Loucy (cell line): ENCODE data around the gene CASP1.

Experiments used
- H2AFZ ChIP-seq: fragments of 200-600 bp; sonication (generic); 2 replicates; pipeline ENCODE4 v1.6.0; 2016; ENCODE audit warnings: antibody characterized with exemption, mild to moderate bottlenecking, low read length, moderate library complexity
- H3F3A ChIP-seq: fragments of 200-600 bp; 2 replicates; pipeline ENCODE4 v1.6.0; 2016; ENCODE audit warnings: antibody characterized with exemption, low read depth, mild to moderate bottlenecking
- H3K27me3 ChIP-seq: fragments of 200-600 bp; sonication (generic); 2 replicates; pipeline ENCODE4 v1.6.1; 2014; ENCODE audit warnings: low read length, mild to moderate bottlenecking; ENCODE audit not compliant: insufficient read depth, poor library complexity, severe bottlenecking
- H3K36me3 ChIP-seq: fragments of 200-600 bp; sonication (generic); 2 replicates; pipeline ENCODE4 v1.6.1; 2016; ENCODE audit warnings: low read length; ENCODE audit not compliant: insufficient read depth
- H3K4me1 ChIP-seq: fragments of 200-600 bp; sonication (generic); 2 replicates; pipeline ENCODE4 v1.5.1; 2014; ENCODE audit warnings: low read length, mild to moderate bottlenecking; ENCODE audit not compliant: insufficient read depth, poor library complexity, severe bottlenecking
- H3K4me2 ChIP-seq: fragments of 200-600 bp; sonication (generic); 2 replicates; pipeline ENCODE4 v1.6.0; 2014; ENCODE audit warnings: antibody characterized with exemption, low read length, low read depth, mild to moderate bottlenecking; ENCODE audit not compliant: poor library complexity, severe bottlenecking
- H3K4me3 ChIP-seq: fragments of 200-600 bp; sonication (generic); 2 replicates; pipeline ENCODE4 v1.5.1; 2014; ENCODE audit warnings: low read length, mild to moderate bottlenecking, mixed read lengths; ENCODE audit not compliant: poor library complexity, severe bottlenecking
- H3K79me2 ChIP-seq: fragments of 200-600 bp; sonication (generic); 2 replicates; pipeline ENCODE4 v1.6.1; 2014; ENCODE audit warnings: low read length; ENCODE audit not compliant: insufficient read depth
- H3K9ac ChIP-seq: fragments of 200-600 bp; sonication (generic); 2 replicates; pipeline ENCODE4 v1.6.0; 2014; ENCODE audit warnings: mild to moderate bottlenecking, low read depth, low read length, moderate library complexity; ENCODE audit not compliant: poor library complexity, severe bottlenecking
- H3K9me2 ChIP-seq: fragments of 200-600 bp; sonication (generic); replicated peaks from 2 replicates; pipeline ENCODE4 v1.6.1; 2016; ENCODE audit warnings: low read depth, low read length, mixed read lengths
- H3K9me3 ChIP-seq: fragments of 200-600 bp; sonication (generic); 2 replicates; pipeline ENCODE4 v1.6.1; 2014; ENCODE audit warnings: mild to moderate bottlenecking, antibody characterized with exemption, low read length, low read depth; ENCODE audit not compliant: insufficient read depth
- H4K20me1 ChIP-seq: fragments of 200-600 bp; sonication (generic); 2 replicates; pipeline ENCODE4 v1.6.0; 2014; ENCODE audit warnings: antibody characterized with exemption, low read length, mild to moderate bottlenecking; ENCODE audit not compliant: insufficient read depth, poor library complexity, severe bottlenecking
- EZH2phosphoT487 ChIP-seq: fragments of 200-600 bp; IDR thresholded peaks from 2 replicates; pipeline ENCODE4 v1.6.1; 2018; ENCODE audit warnings: antibody characterized with exemption, mild to moderate bottlenecking, moderate library complexity, borderline replicate concordance
- TF ChIP-seq, protein P1 (sequence below): fragments of 200-600 bp; sonication (generic); conservative IDR thresholded peaks from 2 replicates; pipeline ENCODE4 v1.5.1; 2014; ENCODE audit warnings: mild to moderate bottlenecking, antibody characterized with exemption, low read length

Gene CASP1

DNA sequence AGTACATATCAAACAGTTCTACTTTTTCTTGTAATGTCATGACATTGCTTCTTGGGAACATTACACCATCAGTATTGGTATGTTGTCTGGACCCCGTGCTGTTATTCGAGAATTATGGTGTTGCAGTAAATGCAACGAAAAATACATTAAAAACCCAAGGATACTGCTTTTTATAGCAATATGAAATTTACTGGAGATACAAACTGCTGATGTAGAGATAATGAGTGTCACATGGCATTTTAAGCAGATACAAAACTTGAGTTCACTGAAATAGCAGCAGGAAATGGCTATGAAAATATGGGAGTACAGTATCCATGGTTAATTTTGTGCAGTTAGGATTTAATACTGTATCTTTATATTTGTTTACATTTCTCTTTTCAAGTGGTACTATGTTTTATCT, 17.5 kb upstream of the CASP1 start:
- Histone ChIP-seq H3K4me3 (no peak overlapping the region), H4K20me1 (no peaks in the 10 kb centered on the region), H3K79me2 (no peaks in the 10 kb centered on the region), H3F3A (no peaks in the 10 kb centered on the region), H3K4me1 (peaks cover 11% of the 10 kb centered on the region), H3K9me3 (no peaks in the 10 kb centered on the region), H2AFZ (no peak overlapping the region), H3K4me2 (no peak overlapping the region), H3K9me2 (0 out of 2 replicates have a peak, but pooled peaks cover 5% of the 10 kb centered on the region), H3K27me3 (no peaks in the 10 kb centered on the region), H3K36me3 (no peaks in the 10 kb centered on the region), H3K9ac (no peak overlapping the region)
- TF ChIP-seq EZH2phosphoT487, result no peak
- TF ChIP-seq, protein P1, sequence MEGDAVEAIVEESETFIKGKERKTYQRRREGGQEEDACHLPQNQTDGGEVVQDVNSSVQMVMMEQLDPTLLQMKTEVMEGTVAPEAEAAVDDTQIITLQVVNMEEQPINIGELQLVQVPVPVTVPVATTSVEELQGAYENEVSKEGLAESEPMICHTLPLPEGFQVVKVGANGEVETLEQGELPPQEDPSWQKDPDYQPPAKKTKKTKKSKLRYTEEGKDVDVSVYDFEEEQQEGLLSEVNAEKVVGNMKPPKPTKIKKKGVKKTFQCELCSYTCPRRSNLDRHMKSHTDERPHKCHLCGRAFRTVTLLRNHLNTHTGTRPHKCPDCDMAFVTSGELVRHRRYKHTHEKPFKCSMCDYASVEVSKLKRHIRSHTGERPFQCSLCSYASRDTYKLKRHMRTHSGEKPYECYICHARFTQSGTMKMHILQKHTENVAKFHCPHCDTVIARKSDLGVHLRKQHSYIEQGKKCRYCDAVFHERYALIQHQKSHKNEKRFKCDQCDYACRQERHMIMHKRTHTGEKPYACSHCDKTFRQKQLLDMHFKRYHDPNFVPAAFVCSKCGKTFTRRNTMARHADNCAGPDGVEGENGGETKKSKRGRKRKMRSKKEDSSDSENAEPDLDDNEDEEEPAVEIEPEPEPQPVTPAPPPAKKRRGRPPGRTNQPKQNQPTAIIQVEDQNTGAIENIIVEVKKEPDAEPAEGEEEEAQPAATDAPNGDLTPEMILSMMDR, result no peak

DNA sequence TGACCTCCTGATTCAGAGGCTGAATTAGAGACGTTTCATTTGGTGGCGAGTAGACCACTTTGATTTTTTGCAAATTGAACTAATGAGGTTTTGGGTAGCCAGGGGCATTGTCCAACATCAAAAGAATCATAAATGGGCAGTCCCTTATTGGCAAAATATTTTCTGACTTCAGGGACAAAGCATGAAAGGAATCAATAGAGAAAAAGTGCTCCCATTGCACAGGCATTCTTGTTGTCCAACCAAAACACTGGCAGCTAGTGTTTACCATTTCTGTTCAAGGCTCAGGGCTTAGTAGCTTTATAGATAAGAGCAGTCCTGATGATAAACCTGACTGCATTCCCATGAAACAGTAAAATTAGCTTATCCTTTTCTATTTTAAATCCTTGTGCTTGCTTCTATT, 16.6 kb upstream of the CASP1 start:
- TF ChIP-seq, protein P1, result no peak
- TF ChIP-seq EZH2phosphoT487, result no peak
- H3K36me3 ChIP-seq, result no peaks in the 10 kb centered on the region
- H2AFZ ChIP-seq, result no peak overlapping the region
- no peaks in the 10 kb centered on the region for H4K20me1 ChIP-seq
- H3K9me2 ChIP-seq, result 0 out of 2 replicates have a peak, but pooled peaks cover 5% of the 10 kb centered on the region
- peaks cover 11% of the 10 kb centered on the region for H3K4me1 ChIP-seq
- H3K79me2 ChIP-seq, result no peaks in the 10 kb centered on the region
- no peak overlapping the region for H3K4me2 ChIP-seq
- H3F3A ChIP-seq, result no peaks in the 10 kb centered on the region
- H3K27me3 ChIP-seq, result no peaks in the 10 kb centered on the region
- no peak overlapping the region for H3K4me3 ChIP-seq
- H3K9ac ChIP-seq, result no peak overlapping the region
- no peaks in the 10 kb centered on the region for H3K9me3 ChIP-seq

DNA sequence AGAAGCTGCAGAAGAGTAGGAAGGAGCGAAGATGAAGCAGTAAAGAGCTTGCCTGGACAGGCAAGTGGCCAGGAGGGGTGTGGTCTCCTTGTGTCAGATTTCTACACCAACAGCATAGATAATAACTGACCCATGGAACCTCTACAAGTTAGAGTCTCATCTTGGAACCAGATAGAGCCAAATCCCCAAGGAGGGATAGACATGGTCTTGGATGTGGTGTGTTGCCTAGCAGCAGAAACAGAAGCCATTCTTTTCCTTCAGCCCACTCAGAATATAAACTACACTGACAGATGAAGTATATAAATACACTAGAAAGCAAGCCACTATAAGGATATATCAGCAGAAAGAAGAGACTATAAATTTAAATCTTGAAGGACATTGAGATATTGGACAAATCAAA, 14.5 kb upstream of the CASP1 start:
- no peak overlapping the region for H2AFZ ChIP-seq
- no peak overlapping the region for H3K4me3 ChIP-seq
- TF ChIP-seq, protein P1, result no peak
- TF ChIP-seq EZH2phosphoT487, result no peak
- H3K4me2 ChIP-seq, result no peak overlapping the region
- no peaks in the 10 kb centered on the region for H3K9me3 ChIP-seq
- H3K4me1 ChIP-seq, result peaks cover 19% of the 10 kb centered on the region
- H3F3A ChIP-seq, result no peaks in the 10 kb centered on the region
- H3K27me3 ChIP-seq, result no peaks in the 10 kb centered on the region
- H3K9me2 ChIP-seq, result no peaks in the 10 kb centered on the region
- no peaks in the 10 kb centered on the region for H4K20me1 ChIP-seq
- H3K79me2 ChIP-seq, result no peaks in the 10 kb centered on the region
- no peaks in the 10 kb centered on the region for H3K36me3 ChIP-seq
- H3K9ac ChIP-seq, result no peak overlapping the region
